Breast epithelium (tissue), 3 donors: ENCODE data around the gene PRR11.

Source experiments
- POLR2A ChIP-seq: fragments of 450-650 bp; IDR thresholded peaks from one replicate; pipeline ENCODE4 v1.6.1; 2016; ENCODE audit warnings: antibody characterized with exemption, mild to moderate bottlenecking, moderate library complexity
- TF ChIP-seq, protein P1 (sequence below), 3 donors: fragments of 450-650 bp; IDR thresholded peaks; one replicate each; pipeline ENCODE4 v1.5.1; 2016 to 2017; ENCODE audit warnings: antibody characterized with exemption in 3 of 3, mild to moderate bottlenecking in 3 of 3, moderate library complexity in 3 of 3

DNA sequence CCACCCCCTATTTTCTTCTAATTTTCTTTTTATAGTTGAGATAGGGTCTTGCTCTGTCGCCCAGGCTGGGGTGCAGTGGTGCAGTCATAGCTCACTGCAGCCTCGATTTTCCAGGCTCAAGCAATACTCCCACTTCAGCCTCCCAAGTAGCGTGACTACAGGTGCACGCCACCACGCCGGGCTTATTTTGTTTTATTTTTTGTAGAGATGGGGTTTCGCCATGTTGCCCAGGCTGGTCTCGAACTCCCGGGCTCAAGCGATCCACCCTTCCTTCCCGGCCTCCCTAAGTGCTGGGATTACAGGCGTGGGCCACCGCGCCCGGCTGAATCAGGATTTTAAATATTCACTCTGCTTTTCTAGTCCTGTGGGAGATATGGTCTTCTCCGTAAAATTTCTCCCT, 63.8 kb downstream of the PRR11 start:
- TF ChIP-seq, protein P1, sequence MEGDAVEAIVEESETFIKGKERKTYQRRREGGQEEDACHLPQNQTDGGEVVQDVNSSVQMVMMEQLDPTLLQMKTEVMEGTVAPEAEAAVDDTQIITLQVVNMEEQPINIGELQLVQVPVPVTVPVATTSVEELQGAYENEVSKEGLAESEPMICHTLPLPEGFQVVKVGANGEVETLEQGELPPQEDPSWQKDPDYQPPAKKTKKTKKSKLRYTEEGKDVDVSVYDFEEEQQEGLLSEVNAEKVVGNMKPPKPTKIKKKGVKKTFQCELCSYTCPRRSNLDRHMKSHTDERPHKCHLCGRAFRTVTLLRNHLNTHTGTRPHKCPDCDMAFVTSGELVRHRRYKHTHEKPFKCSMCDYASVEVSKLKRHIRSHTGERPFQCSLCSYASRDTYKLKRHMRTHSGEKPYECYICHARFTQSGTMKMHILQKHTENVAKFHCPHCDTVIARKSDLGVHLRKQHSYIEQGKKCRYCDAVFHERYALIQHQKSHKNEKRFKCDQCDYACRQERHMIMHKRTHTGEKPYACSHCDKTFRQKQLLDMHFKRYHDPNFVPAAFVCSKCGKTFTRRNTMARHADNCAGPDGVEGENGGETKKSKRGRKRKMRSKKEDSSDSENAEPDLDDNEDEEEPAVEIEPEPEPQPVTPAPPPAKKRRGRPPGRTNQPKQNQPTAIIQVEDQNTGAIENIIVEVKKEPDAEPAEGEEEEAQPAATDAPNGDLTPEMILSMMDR (IDR thresholded peaks at IDR 0.05): no peak
- no peak for TF ChIP-seq POLR2A
